Measurements from ENCODE around the gene VAV3. TPM values are rescaled to one million over a fixed set of nuclear protein-coding genes. Genes with fewer than 3 reads are reported as not detected.

Gene VAV3
- 0.27 and 0.38 TPM in 2 replicates for total RNA-seq

GRCh38 chr1:107965110-107965991, at the start of gene VAV3:
Gene VAV3, minus strand, starts transcription at chr1:107965180. Its CDS starts 311 bp downstream, at chr1:107964869.

Other genes starting within 250 kb of the VAV3 start
- 39.7 and 49.0 TPM in 2 replicates for gene SLC25A24, start 235.2 kb upstream of the VAV3 start, total RNA-seq